BE2C (cell line): ENCODE data around the gene PMEPA1.
A peak's percentile ranks its signal among the peaks of the same experiment; 100 is the strongest.

Experiments used
- DNase-seq: peaks from one replicate; pipeline ENCODE4 v3.0.0-alpha.2; 2020
- H3K27me3 ChIP-seq: fragments of 250-450 bp; sonication (Bioruptor Pico); 2 replicates; pipeline ENCODE4 v1.5.1; 2020; ENCODE audit warnings: mild to moderate bottlenecking
- H3K36me3 ChIP-seq: fragments of 250-450 bp; sonication (Bioruptor Pico); 2 replicates; pipeline ENCODE4 v1.5.1; 2020; ENCODE audit warnings: mild to moderate bottlenecking
- H3K4me1 ChIP-seq: fragments of 250-450 bp; sonication (Bioruptor Pico); 2 replicates; pipeline ENCODE4 v1.5.1; 2020
- H3K4me3 ChIP-seq: 2 replicates; pipeline ENCODE4 v1.5.1; 2011; ENCODE audit warnings: low read depth, low read length
- H3K9me3 ChIP-seq: fragments of 250-450 bp; sonication (Bioruptor Pico); 2 replicates; pipeline ENCODE4 v1.5.1; 2020
- CTCF ChIP-seq: IDR thresholded peaks from 2 replicates; pipeline ENCODE4 v1.5.1; 2012; ENCODE audit warnings: mild to moderate bottlenecking, low read depth, low read length

Gene PMEPA1

GRCh38 chr20:57666106-57666833 is 43.5 kb downstream of the PMEPA1 start:
- TF ChIP-seq CTCF, result no peak
- peaks cover 16% of the 10 kb centered on the region for H3K4me1 ChIP-seq
- H3K27me3 ChIP-seq, result no peaks in the 10 kb centered on the region
- H3K36me3 ChIP-seq, result no peaks in the 10 kb centered on the region
- H3K9me3 ChIP-seq, result no peaks in the 10 kb centered on the region
- DNase-seq, result no peak
- H3K4me3 ChIP-seq, result no peak overlapping the region

DNA sequence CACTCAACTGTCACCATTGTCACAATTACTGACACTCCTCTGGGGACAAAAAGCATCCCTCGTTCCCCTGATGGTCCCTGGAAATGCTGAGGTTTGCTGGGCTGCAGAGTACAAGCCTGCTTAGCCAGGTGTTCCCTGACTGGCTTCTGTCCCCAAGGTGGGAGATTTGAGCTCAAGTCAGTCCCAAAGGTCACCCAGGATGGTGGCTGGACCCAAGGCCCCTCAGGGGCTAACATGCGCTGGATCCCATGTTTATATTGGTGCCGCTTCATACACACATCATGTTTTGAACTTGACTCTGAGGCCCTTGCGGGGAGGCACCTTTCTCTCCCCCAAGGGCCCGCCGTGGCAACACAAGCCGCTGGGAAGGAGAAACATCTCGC is 44.2 kb downstream of the PMEPA1 start:
- TF ChIP-seq CTCF, result no peak
- peak; percentile 1 for DNase-seq
- no peaks in the 10 kb centered on the region for H3K27me3 ChIP-seq
- peaks cover 16% of the 10 kb centered on the region for H3K4me1 ChIP-seq
- H3K9me3 ChIP-seq, result no peaks in the 10 kb centered on the region
- no peaks in the 10 kb centered on the region for H3K36me3 ChIP-seq
- H3K4me3 ChIP-seq, result no peak overlapping the region

DNA sequence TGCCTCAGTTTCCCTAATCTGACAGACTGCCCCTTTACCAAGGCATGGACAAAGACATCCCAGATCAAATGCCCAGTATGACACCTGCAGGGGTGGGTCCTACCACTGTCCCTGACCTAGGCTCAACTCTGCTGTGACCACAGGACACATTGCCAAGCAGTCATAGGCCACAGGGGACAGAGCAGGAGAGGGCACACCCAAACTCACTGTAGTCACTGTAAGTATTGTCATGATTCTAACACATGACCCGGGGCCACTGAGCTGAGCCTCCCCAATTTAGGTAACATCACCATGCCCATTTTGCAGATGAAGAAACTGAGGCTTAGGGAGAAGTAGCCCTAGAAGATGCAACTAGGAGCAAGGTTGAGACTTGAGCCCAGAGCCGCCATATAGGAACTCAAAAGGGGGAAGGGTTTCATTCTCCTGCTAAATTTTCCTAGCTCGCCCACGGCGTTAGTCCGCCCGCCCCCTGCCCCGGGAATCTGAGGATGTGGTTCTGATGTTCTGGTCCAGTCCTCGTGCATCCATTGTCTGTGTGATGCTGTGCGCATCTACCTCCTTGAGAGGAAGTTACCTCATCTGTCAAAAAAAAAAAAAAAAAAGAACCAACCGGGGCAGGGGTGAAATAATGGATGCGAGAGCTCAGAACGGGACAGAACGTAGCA is 44.8 kb downstream of the PMEPA1 start:
- no peak for TF ChIP-seq CTCF
- Histone ChIP-seq H3K36me3 (no peaks in the 10 kb centered on the region), H3K4me3 (no peak overlapping the region), H3K27me3 (no peaks in the 10 kb centered on the region), H3K4me1 (peaks cover 16% of the 10 kb centered on the region), H3K9me3 (no peaks in the 10 kb centered on the region)
- DNase-seq, result peak; percentile 0

DNA sequence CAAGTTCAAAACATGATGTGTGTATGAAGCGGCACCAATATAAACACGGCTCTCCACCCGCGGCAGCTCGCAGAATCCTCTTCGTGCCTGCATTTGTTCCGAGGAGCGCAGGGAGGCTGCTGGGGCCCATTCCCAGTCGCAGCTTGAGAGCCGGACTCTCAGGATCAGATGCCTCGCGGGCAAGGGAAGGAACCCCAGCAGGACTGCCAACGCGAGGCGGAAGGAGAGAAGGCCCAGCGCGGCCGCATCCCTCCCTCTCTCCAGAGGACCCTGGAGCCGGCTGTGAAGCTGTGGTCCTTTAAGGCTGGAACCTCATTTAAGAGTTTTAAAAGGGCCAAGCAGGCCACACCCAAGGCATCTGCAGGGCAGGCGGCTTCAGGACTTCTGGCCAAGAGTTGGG is 45.3 kb downstream of the PMEPA1 start:
- no peaks in the 10 kb centered on the region for H3K9me3 ChIP-seq
- peak; percentile 4 for DNase-seq
- H3K27me3 ChIP-seq, result no peaks in the 10 kb centered on the region
- no peak for TF ChIP-seq CTCF
- no peaks in the 10 kb centered on the region for H3K36me3 ChIP-seq
- H3K4me1 ChIP-seq, result peaks cover 16% of the 10 kb centered on the region
- H3K4me3 ChIP-seq, result no peak overlapping the region

DNA sequence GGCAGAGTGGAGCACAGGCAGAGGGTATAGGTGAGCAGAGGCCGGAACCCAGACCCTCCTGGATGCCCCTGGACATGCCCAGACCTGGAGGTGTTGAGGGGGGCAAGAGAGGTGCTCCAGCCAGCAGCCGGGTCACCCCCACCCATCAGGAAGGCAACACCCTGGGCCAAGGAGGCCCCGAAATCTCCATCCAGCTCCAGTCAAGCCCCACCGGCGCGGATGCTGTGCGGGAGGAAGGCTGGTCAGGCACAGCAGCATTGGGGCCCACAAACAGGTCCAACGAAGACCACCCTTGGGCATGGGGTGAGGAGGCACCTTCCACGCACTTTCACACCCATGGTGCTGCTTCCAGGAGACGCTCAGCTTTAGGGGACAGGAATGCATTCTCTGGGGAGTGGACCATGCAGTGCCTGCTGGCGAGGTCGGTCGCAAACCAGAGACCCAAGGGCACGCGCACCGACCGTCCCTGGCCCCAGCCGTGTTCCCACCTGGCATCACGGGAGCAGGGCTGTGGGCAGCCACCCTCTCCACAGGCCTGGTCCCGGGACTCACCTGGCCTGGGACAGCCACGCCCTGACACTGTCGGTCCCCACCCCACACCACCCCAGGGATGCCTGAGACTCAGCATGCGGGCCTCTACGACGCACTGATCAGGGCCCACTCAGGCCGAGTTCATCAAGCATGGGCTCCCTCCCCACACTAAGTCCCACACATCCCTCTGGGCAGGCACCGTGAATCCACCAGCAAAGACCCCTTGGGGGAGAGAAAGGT is 45.9 kb downstream of the PMEPA1 start:
- peaks cover 16% of the 10 kb centered on the region for H3K4me1 ChIP-seq

More for the DNA sequence above, 45.9 kb downstream of the PMEPA1 start:
- no peaks in the 10 kb centered on the region for H3K36me3 ChIP-seq
- TF ChIP-seq CTCF, result no peak
- no peaks in the 10 kb centered on the region for H3K27me3 ChIP-seq
- DNase-seq, result peak; percentile 8
- no peaks in the 10 kb centered on the region for H3K9me3 ChIP-seq
- no peak overlapping the region for H3K4me3 ChIP-seq
